GM12878 (cell line): ENCODE measurements around the gene NR0B1. TPM values are rescaled to one million over a fixed set of nuclear protein-coding genes. Genes with fewer than 3 reads are reported as not detected.

Experiments
- ATAC-seq: fragments of 200-7000 bp; cut with Tn5 transposase; 3 replicates; pipeline ENCODE4 v1.9.1; 2020; ENCODE audit warnings: mild to moderate bottlenecking, moderate library complexity
- BruUV-seq: library from RNA; stranded (reverse); fragments of 400-500 nt; replicated peaks from 2 replicates; lab custom pipeline; 2021; lab: Mats Ljungman, UMichigan
- CTCF ChIA-PET: fragments of 300-600 bp; sonication (Branson Sonifier 250); formaldehyde crosslinking; extraction: SDS; loops from one replicate; lab custom pipeline; 2021; ENCODE audit warnings: inconsistent platforms; lab: Yijun Ruan, JAX
- POLR2A ChIA-PET: fragments of 350-600 bp; formaldehyde crosslinking; extraction: SDS; loops from one replicate; lab custom pipeline; 2021; ENCODE audit warnings: inconsistent platforms; lab: Charles Lee
- RAD21 ChIA-PET: fragments of 300-600 bp; sonication (Branson Sonifier 250); formaldehyde crosslinking; loops from one replicate; lab custom pipeline; 2023; ENCODE audit warnings: antibody characterized with exemption; ENCODE audit not compliant: unreplicated experiment; lab: Charles Lee
- SMC1A ChIA-PET: fragments of 300-600 bp; sonication (Branson Sonifier 250); formaldehyde crosslinking; loops from one replicate; lab custom pipeline; 2023; ENCODE audit not compliant: unreplicated experiment, uncharacterized antibody; lab: Charles Lee
- DNase-seq: peaks from one replicate; pipeline ENCODE4 v3.0.0-alpha.2; 2011; ENCODE audit warnings: low read depth, low spot score
- FAIRE-seq: peaks from 3 replicates; lab custom pipeline; 2011; peaks lifted over from hg19 to GRCh38; lab: Jason Lieb, UNC
- H2AFZ ChIP-seq: 2 replicates; pipeline ENCODE4 v1.6.0; 2011; ENCODE audit warnings: low read depth, low read length, control low read depth; ENCODE audit not compliant: control insufficient read depth
- H3K27ac ChIP-seq: 2 replicates; pipeline ENCODE4 v1.5.1; 2011; ENCODE audit warnings: control low read depth; ENCODE audit not compliant: control insufficient read depth, insufficient read depth
- H3K27me3 ChIP-seq, 2 experiments: replicated peaks in 1 of 2; 2 replicates each; pipeline versions ENCODE4 v1.6.0 to v1.6.1; 2011; ENCODE audit warnings: low read length in 1 of 2; ENCODE audit not compliant: control insufficient read depth in 2 of 2, insufficient read depth in 2 of 2
- H3K36me3 ChIP-seq, 2 experiments: 2 replicates each; pipeline ENCODE4 v1.5.1; 2011; ENCODE audit warnings: low read length in 1 of 2; ENCODE audit not compliant: control insufficient read depth in 2 of 2, insufficient read depth in 2 of 2
- H3K4me1 ChIP-seq: 2 replicates; pipeline ENCODE4 v1.6.1; 2011; ENCODE audit warnings: mild to moderate bottlenecking, low read length, moderate library complexity, mixed read lengths; ENCODE audit not compliant: control insufficient read depth, insufficient read depth
- H3K4me2 ChIP-seq: 2 replicates; pipeline ENCODE4 v1.6.0; 2011; ENCODE audit warnings: control low read depth; ENCODE audit not compliant: control insufficient read depth, insufficient read depth
- H3K4me3 ChIP-seq: fragments of 200-600 bp; sonication (generic); 2 replicates; pipeline ENCODE4 v1.5.1; 2016
- H3K79me2 ChIP-seq: 2 replicates; pipeline ENCODE4 v1.6.0; 2011; ENCODE audit warnings: low read length; ENCODE audit not compliant: control insufficient read depth, insufficient read depth
- H3K9ac ChIP-seq: 2 replicates; pipeline ENCODE4 v1.8.0; 2011; ENCODE audit warnings: low read length, control low read depth, mixed read lengths; ENCODE audit not compliant: control insufficient read depth, insufficient read depth
- H3K9me3 ChIP-seq: replicated peaks from 3 replicates; pipeline ENCODE4 v1.5.1; 2011; ENCODE audit warnings: mild to moderate bottlenecking, low read length; ENCODE audit not compliant: control insufficient read depth, insufficient read depth
- H4K20me1 ChIP-seq: 2 replicates; pipeline ENCODE4 v1.6.0; 2011; ENCODE audit not compliant: control insufficient read depth, insufficient read depth
- BMI1 ChIP-seq: fragments of 450-650 bp; IDR thresholded peaks from 2 replicates; pipeline ENCODE4 v1.6.1; 2016; ENCODE audit warnings: mild to moderate bottlenecking, moderate library complexity, borderline replicate concordance
- BRCA1 ChIP-seq: IDR thresholded peaks from 2 replicates; pipeline ENCODE4 v1.6.1; 2011; ENCODE audit warnings: low read depth, low read length, improper control_type of control experiment
- EZH2 ChIP-seq: IDR thresholded peaks from 2 replicates; pipeline ENCODE4 v1.6.1; 2012; ENCODE audit warnings: low read depth, mild to moderate bottlenecking, control low read depth, inconsistent platforms, low read length, borderline replicate concordance; ENCODE audit not compliant: control insufficient read depth
- GATAD2B ChIP-seq: fragments of 450-650 bp; conservative IDR thresholded peaks from 2 replicates; pipeline ENCODE4 v1.6.1; 2017; ENCODE audit warnings: low read depth, mild to moderate bottlenecking, moderate library complexity
- MTA2 ChIP-seq: fragments of 450-650 bp; IDR thresholded peaks from 2 replicates; pipeline ENCODE4 v1.6.1; 2016; ENCODE audit warnings: low read depth, mild to moderate bottlenecking, moderate library complexity
- RBBP5 ChIP-seq: fragments of 200-600 bp; sonication (generic); conservative IDR thresholded peaks from 2 replicates; pipeline ENCODE4 v1.6.1; 2016
- SIN3A ChIP-seq: IDR thresholded peaks from 2 replicates; pipeline ENCODE4 v1.6.1; 2012; ENCODE audit warnings: low read depth, low read length, improper control_type of control experiment
- TBL1XR1 ChIP-seq: IDR thresholded peaks from 2 replicates; pipeline ENCODE4 v1.6.1; 2012; ENCODE audit warnings: low read depth, low read length, improper control_type of control experiment
- TCF7 ChIP-seq: IDR thresholded peaks from 2 replicates; pipeline ENCODE4 v1.6.1; 2014; ENCODE audit warnings: antibody characterized with exemption, borderline replicate concordance
- ZBTB4 ChIP-seq: fragments of 450-650 bp; formaldehyde crosslinking; IDR thresholded peaks from 2 replicates; pipeline ENCODE4 v1.4.0; 2022; ENCODE audit warnings: mild to moderate bottlenecking, moderate library complexity
- ZBTB40 ChIP-seq: fragments of 450-650 bp; IDR thresholded peaks from 2 replicates; pipeline ENCODE4 v1.6.1; 2016; ENCODE audit warnings: mild to moderate bottlenecking, moderate library complexity, borderline replicate concordance
- ZNF274 ChIP-seq: IDR thresholded peaks from one replicate; pipeline ENCODE4 v1.8.0; 2011; ENCODE audit not compliant: insufficient read length, insufficient read depth
- ZNF592 ChIP-seq: fragments of 450-650 bp; IDR thresholded peaks from 2 replicates; pipeline ENCODE4 v1.6.1; 2017; ENCODE audit warnings: mild to moderate bottlenecking, moderate library complexity
- WGBS: methylation state at CpG from one replicate; pipeline ENCODE4 v1.1.6; 2016; ENCODE audit warnings: low lambda C conversion rate; ENCODE audit not compliant: insufficient replicate concordance, insufficient coverage; ENCODE audit errors: missing lambda C conversion rate; 5-methylcytosine and 5-hydroxymethylcytosine counted together
- in situ Hi-C: fragments of 300-500 bp; cut with MboI; formaldehyde crosslinking; loops from 9 replicates; pipeline ENCODE4 v1.14.3; 2018; ENCODE audit warnings: mixed read lengths
- intact Hi-C: fragments of 100-400 bp; cut with micrococcal nuclease; formaldehyde crosslinking; loops from one replicate; pipeline ENCODE4 v1.14.2; 2022; ENCODE audit not compliant: unreplicated experiment
- polyA plus RNA-seq, 11 experiments: library from polyadenylated mRNA; depleted of rRNA in 4 of 11; unstranded in 6 of 11; stranded (reverse) in 5 of 11; fragments of >200 nt; fragmentation: Nextera tagmentation in 4 of 11; fragmentation: Illumina TruSeq in 1 of 11; extraction: Ambion mirVana in 4 of 11; extraction: Trizol in 1 of 11; gene quantifications; 1 replicate in 1 of 11; 2 replicates in 10 of 11; pipeline versions ENCODE4 v1.2.1 to v1.2.3, GENCODE V29; 2011 to 2016; ENCODE audit warnings: inconsistent platforms in 2 of 11, missing spikeins in 2 of 11, low read depth in 1 of 11
- total RNA-seq, 4 experiments: library from RNA; depleted of rRNA in 3 of 4; stranded (reverse); fragments of >200 nt in 3 of 4; fragmentation: Illumina TruSeq in 1 of 4; extraction: Trizol in 1 of 4; gene quantifications; 2 replicates each; pipeline versions ENCODE4 v1.2.1 to v1.2.3, GENCODE V29; 2013 to 2021

Gene NR0B1
- total and polyA plus RNA-seq, 10 of the 15 experiments (the other 5 are each of a cell fraction or from before 2014, with no cell fraction given): not detected

- 38% methylated on average over 1 of the region's 1 CpG for WGBS
- DNase-seq (no peak), FAIRE-seq (no peak), ATAC-seq (no peak)
- no peaks in the 10 kb centered on the region for H3K36me3 ChIP-seq
- intact Hi-C loops (no loop called here), in situ Hi-C loops (no loop called here)
- no peak overlapping the region for H3K4me3 ChIP-seq
- no peak overlapping the region for H3K9ac ChIP-seq
- ChIA-PET SMC1A (no interaction called here), RAD21 (no interaction called here), POLR2A (no interaction called here), CTCF (interaction anchor here (0.6 kb wide), 1 partner anchor 442 kb away, joined by 3 read pairs; no protein-coding TSS in a partner anchor)
- no peak overlapping the region for H3K27ac ChIP-seq
- H3K4me2 ChIP-seq: no peak overlapping the region
- H3K4me1 ChIP-seq: no peaks in the 10 kb centered on the region
- BruUV-seq: no TSS peak
- H3K79me2 ChIP-seq: no peaks in the 10 kb centered on the region
- H3K9me3 ChIP-seq: no peaks in the 10 kb centered on the region
- no peak overlapping the region for H2AFZ ChIP-seq
- no peaks in the 10 kb centered on the region for H4K20me1 ChIP-seq
- no peaks in the 10 kb centered on the region; a peak in 3 of 4 replicates for H3K27me3 ChIP-seq
- TF ChIP-seq ZBTB40 (no peak), ZNF274 (no peak), TCF7 (no peak), MTA2 (no peak), BRCA1 (no peak), GATAD2B (no peak), SIN3A (no peak), RBBP5 (no peak), ZNF592 (no peak), EZH2 (no peak), TBL1XR1 (no peak), ZBTB4 (no peak), BMI1 (no peak)
Measured at GRCh38 chrX:30307466-30307865, 1.7 kb downstream of the NR0B1 start.
